Mesodermal cell (in vitro differentiated cells): ENCODE measurements around the gene EFHC1.
A peak's percentile ranks its signal among the peaks of the same experiment; 100 is the strongest.

Experiments used
- H3K27ac ChIP-seq: 2 replicates; pipeline ENCODE4 v1.7.0; 2013; ENCODE audit warnings: mild to moderate bottlenecking, low read depth, low read length, moderate library complexity; ENCODE audit not compliant: severe bottlenecking
- H3K36me3 ChIP-seq: 2 replicates; pipeline ENCODE4 v1.7.1; 2013; ENCODE audit warnings: mild to moderate bottlenecking, low read length, moderate library complexity; ENCODE audit not compliant: control insufficient read depth, insufficient read depth
- H3K4me1 ChIP-seq: one replicate; pipeline ENCODE4 v1.7.1; 2013; ENCODE audit warnings: mild to moderate bottlenecking, low read length; ENCODE audit not compliant: insufficient read depth, control insufficient read depth, poor library complexity, severe bottlenecking
- H3K4me3 ChIP-seq: 2 replicates; pipeline ENCODE4 v1.7.0; 2013; ENCODE audit warnings: low read length, control low read depth, mild to moderate bottlenecking; ENCODE audit not compliant: insufficient read depth, poor library complexity, severe bottlenecking; ENCODE audit errors: extremely low read depth
- H3K9me3 ChIP-seq: 2 replicates; pipeline ENCODE4 v1.7.1; 2013; ENCODE audit warnings: mild to moderate bottlenecking, low read length, moderate library complexity; ENCODE audit not compliant: control insufficient read depth
- WGBS, 2 experiments: methylation state at CpG; one replicate each; pipeline ENCODE4 v1.1.5; 2013; ENCODE audit warnings: missing lambda C conversion rate in 2 of 2; ENCODE audit not compliant: insufficient coverage in 2 of 2; 5-methylcytosine and 5-hydroxymethylcytosine counted together

EFHC1 gene

DNA sequence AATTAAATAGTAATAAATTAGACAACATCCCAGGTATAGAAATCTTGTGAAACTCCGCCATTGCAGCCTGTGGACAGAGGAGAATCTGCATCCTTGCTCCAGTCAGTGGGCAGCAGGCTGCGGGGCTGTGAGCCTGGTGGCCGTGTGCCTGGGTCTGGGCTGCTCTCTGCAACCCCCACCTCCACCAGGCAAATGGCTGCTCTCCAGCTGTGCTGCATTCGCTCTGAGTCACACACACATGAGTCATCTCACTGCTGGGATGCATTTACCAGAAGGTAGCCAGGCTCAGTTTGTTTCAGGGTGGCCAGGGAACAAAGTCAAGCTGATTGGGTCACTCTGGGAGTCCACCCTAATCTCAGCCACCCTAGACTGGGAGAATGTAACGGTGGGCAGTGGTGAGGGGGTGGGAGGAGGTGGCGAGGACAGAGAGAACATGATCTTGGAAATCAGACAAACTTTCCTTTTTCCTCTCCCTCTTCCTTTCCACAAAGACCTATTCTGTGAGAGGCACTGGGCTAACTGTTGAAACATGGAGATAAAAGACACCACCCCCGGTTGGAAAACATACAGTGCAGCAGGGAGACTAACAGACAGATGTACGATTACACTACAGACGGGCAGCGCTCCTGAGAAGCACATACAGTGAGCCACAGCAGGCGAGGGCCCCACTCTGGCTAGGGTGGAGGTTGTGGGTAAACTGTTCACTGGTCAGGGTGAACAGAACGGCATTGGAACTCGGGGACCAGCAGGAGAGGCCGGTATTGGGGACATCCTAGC lies 97.5 kb downstream of the EFHC1 start:
- 41 to 46% methylated on average over 11 to 12 of the region's 14 CpGs for WGBS, 2 experiments
- peaks cover 63% of the 10 kb centered on the region for H3K4me1 ChIP-seq
- no peak overlapping the region for H3K4me3 ChIP-seq
- H3K9me3 ChIP-seq, result no peaks in the 10 kb centered on the region
- peaks cover 59% of the 10 kb centered on the region for H3K36me3 ChIP-seq
- H3K27ac ChIP-seq, result peak overlapping the region; percentile 96

GRCh38 chr6:52518279-52518945 lies 98.3 kb downstream of the EFHC1 start:
- peaks cover 64% of the 10 kb centered on the region for H3K4me1 ChIP-seq
- 78 to 84% methylated on average over 9 to 11 of the region's 13 CpGs for WGBS, 2 experiments
- no peak overlapping the region for H3K4me3 ChIP-seq
- H3K27ac ChIP-seq, result peak overlapping the region; percentile 96
- no peaks in the 10 kb centered on the region for H3K9me3 ChIP-seq
- peaks cover 57% of the 10 kb centered on the region for H3K36me3 ChIP-seq

GRCh38 chr6:52519618-52520017 lies 99.5 kb downstream of the EFHC1 start:
- peaks cover 50% of the 10 kb centered on the region for H3K36me3 ChIP-seq
- no peak overlapping the region for H3K27ac ChIP-seq
- H3K9me3 ChIP-seq, result no peaks in the 10 kb centered on the region
- H3K4me3 ChIP-seq, result no peak overlapping the region
- WGBS, 2 experiments, result 80 to 96% methylated on average over 2 of the region's 4 CpGs
- peaks cover 53% of the 10 kb centered on the region for H3K4me1 ChIP-seq

DNA sequence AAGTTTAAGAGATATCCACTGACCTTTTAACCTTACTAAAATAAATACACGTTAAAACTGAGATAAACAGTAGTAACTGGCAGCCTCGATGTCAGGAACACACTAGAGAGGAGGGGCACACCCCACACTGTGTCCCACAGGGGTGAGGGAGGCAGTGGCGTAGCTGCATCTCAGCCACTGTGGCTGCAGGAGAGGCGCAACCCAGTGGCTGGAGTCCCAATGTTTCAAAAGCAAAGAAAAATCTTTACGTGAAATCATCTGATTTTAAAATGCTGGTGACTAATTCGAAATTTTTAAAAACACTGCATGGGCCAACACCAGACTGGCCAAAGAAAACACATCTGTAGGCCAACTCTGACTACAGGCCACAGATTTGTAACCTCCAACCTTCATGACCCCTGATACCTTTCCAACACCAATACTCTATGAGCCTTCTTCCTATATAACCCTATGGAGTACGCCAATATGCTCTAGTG lies 102.0 kb downstream of the EFHC1 start:
- no peak overlapping the region for H3K4me3 ChIP-seq
- H3K36me3 ChIP-seq, result peaks cover 26% of the 10 kb centered on the region
- no peaks in the 10 kb centered on the region for H3K9me3 ChIP-seq
- 83 to 85% methylated on average over 5 to 6 of the region's 7 CpGs for WGBS, 2 experiments
- H3K4me1 ChIP-seq, result peaks cover 38% of the 10 kb centered on the region
- H3K27ac ChIP-seq, result no peak overlapping the region

DNA sequence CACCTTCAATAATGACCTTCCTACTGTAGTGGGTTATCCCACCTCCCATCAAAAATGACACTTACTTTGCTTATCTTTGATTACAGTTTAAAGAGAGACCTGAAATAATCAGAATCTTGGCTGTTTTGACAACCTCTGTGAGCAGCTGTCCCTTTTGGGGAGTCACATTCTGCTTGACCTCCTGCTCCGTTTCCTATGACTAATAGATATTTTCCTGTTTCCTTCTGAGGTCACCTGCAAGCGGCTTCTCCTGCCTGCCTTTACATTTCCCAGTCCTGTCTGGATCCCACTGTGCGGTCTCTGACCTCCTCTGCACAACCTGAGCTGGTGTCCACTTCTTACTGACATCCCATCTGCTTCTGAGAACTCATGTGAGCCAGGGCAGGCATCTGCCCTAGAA lies 102.5 kb downstream of the EFHC1 start:
- Histone ChIP-seq H3K4me3 (no peak overlapping the region), H3K27ac (no peak overlapping the region), H3K36me3 (peaks cover 26% of the 10 kb centered on the region), H3K4me1 (peaks cover 36% of the 10 kb centered on the region), H3K9me3 (no peaks in the 10 kb centered on the region)
- 76 to 81% methylated on average over 2 to 3 of the region's 3 CpGs for WGBS, 2 experiments

DNA sequence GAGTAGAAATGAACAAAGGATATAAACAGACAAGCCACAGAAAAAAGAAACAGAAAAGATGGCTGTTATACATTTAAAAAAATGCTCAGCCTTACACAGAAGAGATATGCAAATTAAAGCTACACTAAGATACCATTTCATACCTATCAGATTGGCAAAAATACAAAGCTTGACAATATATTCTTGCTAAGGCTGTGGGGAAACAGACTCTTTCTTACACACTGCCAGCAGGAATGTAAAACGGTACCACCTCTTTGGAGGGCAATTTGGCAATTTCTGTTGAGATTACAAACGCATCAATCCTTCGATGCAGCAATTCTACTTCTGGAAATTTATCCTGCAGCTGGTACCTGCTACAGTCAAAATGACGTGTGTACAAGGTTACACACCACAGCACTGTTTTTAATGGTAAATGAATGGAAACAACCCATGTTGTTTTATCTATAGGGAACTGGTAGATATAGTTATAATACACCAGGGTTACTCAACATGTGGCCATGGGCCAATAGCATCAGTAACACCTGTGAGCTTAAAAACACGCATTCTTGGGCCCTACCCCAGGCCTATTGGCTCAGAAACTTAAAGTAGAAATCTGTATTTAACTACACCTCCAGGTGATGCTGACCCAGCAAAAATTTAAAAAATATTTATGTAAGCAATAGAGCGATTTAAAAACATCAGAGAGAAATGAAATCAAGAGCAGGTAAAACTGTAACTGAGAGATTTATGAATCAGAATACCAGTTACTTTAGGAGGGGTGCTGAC lies 103.4 kb downstream of the EFHC1 start:
- peaks cover 26% of the 10 kb centered on the region for H3K36me3 ChIP-seq
- H3K27ac ChIP-seq, result no peak overlapping the region
- peaks cover 27% of the 10 kb centered on the region for H3K4me1 ChIP-seq
- 88 to 93% methylated on average over 3 to 4 of the region's 6 CpGs for WGBS, 2 experiments
- no peak overlapping the region for H3K4me3 ChIP-seq
- no peaks in the 10 kb centered on the region for H3K9me3 ChIP-seq

- Histone ChIP-seq H3K4me1 (peaks cover 22% of the 10 kb centered on the region), H3K27ac (no peak overlapping the region), H3K36me3 (peaks cover 24% of the 10 kb centered on the region), H3K4me3 (no peak overlapping the region), H3K9me3 (no peaks in the 10 kb centered on the region)
- 89 to 93% methylated on average over 3 to 4 of the region's 4 CpGs for WGBS, 2 experiments
Measured at GRCh38 chr6:52524918-52525317, 104.8 kb downstream of the EFHC1 start.

DNA sequence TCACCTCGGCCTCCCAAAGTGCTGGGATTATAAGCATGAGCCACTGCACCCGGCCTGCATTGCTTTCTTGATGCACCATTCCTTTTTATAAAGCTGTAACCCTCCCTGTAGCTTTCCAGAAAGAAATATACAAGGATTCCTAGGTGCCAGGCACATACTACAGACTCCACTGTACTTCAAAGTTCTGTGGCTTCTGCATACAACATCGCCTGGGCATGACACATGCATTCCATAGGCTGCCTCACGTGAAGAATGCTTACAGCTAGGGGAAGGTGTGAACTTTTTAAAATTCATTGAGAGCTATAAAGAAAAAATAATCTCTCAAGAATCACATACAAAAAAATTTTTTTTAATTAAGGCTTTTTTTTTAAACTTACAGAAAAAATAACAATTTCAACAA lies 106.5 kb downstream of the EFHC1 start:
- H3K36me3 ChIP-seq, result peaks cover 24% of the 10 kb centered on the region
- 86 to 96% methylated on average over 2 of the region's 4 CpGs for WGBS, 2 experiments
- no peak overlapping the region for H3K4me3 ChIP-seq
- no peaks in the 10 kb centered on the region for H3K9me3 ChIP-seq
- H3K4me1 ChIP-seq, result peaks cover 22% of the 10 kb centered on the region
- no peak overlapping the region for H3K27ac ChIP-seq

DNA sequence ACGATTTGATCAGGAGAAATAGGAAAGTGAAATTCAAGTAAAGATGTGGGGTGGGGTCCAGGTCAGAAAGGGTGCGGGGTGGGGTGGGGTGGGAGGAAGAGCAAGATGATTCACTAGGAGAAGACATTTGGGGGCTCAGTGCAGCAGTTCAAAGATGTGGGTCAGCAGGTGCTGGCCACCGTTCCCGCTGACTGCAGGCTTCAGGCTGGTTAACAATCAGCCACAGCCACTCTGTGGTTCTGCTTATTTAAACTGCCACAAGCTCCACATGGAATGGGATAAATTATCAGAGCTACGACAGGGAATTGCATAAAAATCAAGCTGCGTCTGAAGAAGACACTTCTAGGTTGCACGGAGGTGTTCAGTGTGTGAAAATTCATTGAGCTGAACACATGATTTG lies 107.3 kb downstream of the EFHC1 start:
- no peak overlapping the region for H3K4me3 ChIP-seq
- no peaks in the 10 kb centered on the region for H3K9me3 ChIP-seq
- H3K27ac ChIP-seq, result no peak overlapping the region
- 100% methylated on average over 3 to 4 of the region's 7 CpGs for WGBS, 2 experiments
- peaks cover 16% of the 10 kb centered on the region for H3K4me1 ChIP-seq
- H3K36me3 ChIP-seq, result peaks cover 24% of the 10 kb centered on the region

DNA sequence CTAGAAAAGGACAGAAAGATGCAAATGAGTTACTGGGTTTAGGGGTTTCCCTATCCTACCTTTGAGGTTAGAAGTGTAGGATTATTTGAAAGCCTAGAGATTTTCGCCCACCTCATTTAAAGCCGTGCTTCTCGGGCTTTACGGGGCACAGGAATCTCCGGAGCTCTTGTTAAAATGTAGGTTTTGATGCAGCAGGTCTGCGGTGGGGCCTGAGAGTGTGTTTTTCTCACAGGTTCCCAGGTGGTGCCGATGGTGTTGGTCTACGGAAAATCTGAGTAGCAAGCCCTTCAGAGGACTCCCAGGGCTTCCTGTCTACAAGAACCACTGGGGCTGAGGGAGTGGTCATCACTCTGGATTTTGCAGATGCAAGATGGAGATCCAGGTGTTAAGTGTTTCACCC lies 109.2 kb downstream of the EFHC1 start:
- H3K27ac ChIP-seq, result no peak overlapping the region
- H3K36me3 ChIP-seq, result peaks cover 29% of the 10 kb centered on the region
- no peaks in the 10 kb centered on the region for H3K9me3 ChIP-seq
- no peak overlapping the region for H3K4me3 ChIP-seq
- 83 to 89% methylated on average over 3 to 8 of the region's 8 CpGs for WGBS, 2 experiments
- peaks cover 5% of the 10 kb centered on the region for H3K4me1 ChIP-seq
